T-helper 17 cell (primary cell): ENCODE data around the gene L3MBTL4. TPM values are rescaled to one million over a fixed set of nuclear protein-coding genes. Genes with fewer than 3 reads are reported as not detected.

ENCODE experiments used
- ATAC-seq: fragments of 150-1000 bp; cut with Tn5 transposase; 2 replicates; pipeline ENCODE4 v1.10.0; 2021; ENCODE audit warnings: mild to moderate bottlenecking, moderate library complexity
- DNase-seq, 3 donors: peaks; one replicate each; pipeline versions ENCODE4 v3.0.0 to v3.0.0-alpha.2; 2020 to 2021
- H3K9me3 ChIP-seq: one replicate; pipeline ENCODE4 v1.7.0; 2013; ENCODE audit warnings: low read length, mild to moderate bottlenecking; ENCODE audit not compliant: control insufficient read depth, poor library complexity, severe bottlenecking
- H3K27ac Mint-ChIP-seq: one replicate; pipeline ENCODE4 v1.8.0; 2022; ENCODE audit warnings: mild to moderate bottlenecking, moderate library complexity, mixed read lengths
- H3K27me3 Mint-ChIP-seq: one replicate; pipeline ENCODE4 v1.8.0; 2022; ENCODE audit warnings: mixed read lengths
- H3K36me3 Mint-ChIP-seq: one replicate; pipeline ENCODE4 v1.8.0; 2022; ENCODE audit warnings: low read depth, mixed read lengths
- H3K4me1 Mint-ChIP-seq: one replicate; pipeline ENCODE4 v1.8.0; 2022; ENCODE audit warnings: mild to moderate bottlenecking, mixed read lengths
- H3K4me3 Mint-ChIP-seq: one replicate; pipeline ENCODE4 v1.8.0; 2022; ENCODE audit warnings: mild to moderate bottlenecking, moderate library complexity, mixed read lengths
- total RNA-seq, 4 donors: library from RNA in 2 of 4; stranded (reverse) in 2 of 4; gene quantifications; one replicate each; pipeline ENCODE4 v1.2.3 and lab custom pipeline; 2022 to 2026

The L3MBTL4 gene
- total RNA-seq, 2 donors from 2014 or later = 0.18 to 0.80 TPM

DNA sequence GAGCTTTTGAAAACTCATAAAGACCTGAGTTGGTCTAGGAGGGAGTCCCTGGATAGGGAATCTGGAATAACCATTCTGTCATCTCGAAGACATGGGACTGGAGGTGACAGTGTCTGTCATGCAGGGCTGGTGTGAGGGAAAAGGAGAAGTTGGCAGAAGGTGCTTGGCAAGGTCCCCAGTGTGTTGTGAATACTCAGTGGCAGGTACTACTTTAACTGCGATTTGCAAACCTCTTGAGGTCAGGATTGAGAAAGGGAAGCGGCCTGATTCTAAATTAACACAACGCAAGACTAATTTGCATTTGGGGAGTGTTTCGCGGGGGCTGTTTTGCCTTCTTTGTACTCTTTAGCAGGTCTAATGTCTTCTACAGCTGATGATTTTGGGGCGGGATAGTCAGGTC lies 442.4 kb downstream of the L3MBTL4 start:
- H3K36me3 Mint-ChIP-seq = no peaks in the 10 kb centered on the region
- H3K4me1 Mint-ChIP-seq = no peaks in the 10 kb centered on the region
- ATAC-seq = no peak
- peaks cover 4% of the 10 kb centered on the region for H3K27me3 Mint-ChIP-seq
- H3K4me3 Mint-ChIP-seq = no peak overlapping the region
- no peaks in the 10 kb centered on the region for H3K9me3 ChIP-seq
- DNase-seq = no peak
- no peak overlapping the region for H3K27ac Mint-ChIP-seq

DNA sequence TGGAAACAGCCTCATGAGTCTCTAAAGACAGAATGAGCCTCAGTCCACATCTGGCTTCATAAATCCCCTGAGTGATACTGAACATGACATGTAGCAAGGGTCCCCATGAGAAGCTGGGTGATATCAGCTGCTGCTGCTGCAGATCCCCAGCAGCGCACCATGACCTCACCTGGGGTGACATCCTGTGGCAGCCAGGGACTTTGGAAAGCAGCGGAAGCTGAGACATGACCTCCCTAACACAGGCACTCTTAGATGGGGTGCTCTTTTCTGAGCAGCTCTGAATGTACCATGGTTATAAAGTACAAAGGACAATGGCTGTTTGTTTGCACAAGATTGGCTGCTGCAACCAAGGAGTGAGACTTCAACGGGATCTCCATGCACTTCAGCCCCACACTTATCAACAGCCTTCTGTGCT lies 444.7 kb downstream of the L3MBTL4 start:
- H3K27me3 Mint-ChIP-seq = peaks cover 5% of the 10 kb centered on the region
- H3K9me3 ChIP-seq = no peaks in the 10 kb centered on the region
- DNase-seq = no peak
- no peak overlapping the region for H3K4me3 Mint-ChIP-seq
- H3K4me1 Mint-ChIP-seq = peaks cover 3% of the 10 kb centered on the region
- no peaks in the 10 kb centered on the region for H3K36me3 Mint-ChIP-seq
- H3K27ac Mint-ChIP-seq = no peak overlapping the region
- ATAC-seq = no peak

DNA sequence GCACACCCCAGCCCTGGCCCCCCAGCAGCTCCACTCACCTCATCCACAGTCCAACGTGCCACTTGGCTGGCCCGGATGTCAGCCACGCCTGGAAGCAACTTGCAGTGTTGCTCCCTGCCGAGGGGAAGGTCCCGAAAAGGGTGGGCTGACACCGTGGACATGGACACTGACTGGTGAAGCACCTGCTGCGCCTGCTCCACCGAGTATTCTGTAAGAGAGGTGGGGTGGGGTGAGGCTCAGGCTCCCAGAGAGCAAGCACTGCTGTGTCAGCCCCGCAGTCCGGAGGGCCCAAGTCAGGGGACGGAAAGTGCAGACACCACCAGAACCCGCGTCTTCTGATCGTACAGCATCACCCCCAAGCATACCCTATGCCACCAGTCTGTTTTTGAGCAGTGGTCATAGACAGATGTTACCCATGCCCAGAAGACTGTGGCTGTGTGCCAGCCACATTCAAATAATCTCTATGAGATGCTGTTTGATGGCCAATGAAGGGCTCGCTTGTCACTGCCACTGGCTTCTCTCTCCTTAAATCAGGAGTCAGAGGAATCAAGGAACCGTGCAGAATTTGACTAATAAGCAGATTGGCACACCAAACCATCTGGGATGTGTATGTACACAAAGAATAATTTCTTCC lies 445.2 kb downstream of the L3MBTL4 start:
- ATAC-seq (no peak), DNase-seq (no peak)
- Mint-ChIP-seq H3K27me3 (peaks cover 6% of the 10 kb centered on the region), H3K4me1 (peaks cover 5% of the 10 kb centered on the region), H3K36me3 (no peaks in the 10 kb centered on the region), H3K4me3 (no peak overlapping the region), H3K27ac (no peak overlapping the region)
- H3K9me3 ChIP-seq = no peaks in the 10 kb centered on the region

DNA sequence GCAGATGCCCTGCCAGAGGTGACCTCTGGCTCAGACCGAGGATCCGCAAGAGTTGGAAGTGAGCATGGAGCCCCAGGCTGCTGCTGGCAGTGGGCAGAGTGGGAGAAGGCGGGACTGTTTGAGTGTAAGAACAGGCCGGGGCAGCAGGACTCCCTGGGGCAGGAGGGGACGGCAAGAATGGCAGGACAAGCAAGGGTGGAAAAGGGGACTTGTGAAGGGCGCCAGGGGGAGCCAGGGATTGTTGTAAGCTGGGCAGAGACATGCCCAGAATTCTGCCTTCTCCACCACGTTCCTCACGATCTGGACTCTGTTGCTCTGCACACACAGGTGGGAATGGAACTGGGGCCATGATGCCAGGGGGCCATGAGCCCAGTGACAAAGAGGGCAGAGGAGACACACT lies 447.0 kb downstream of the L3MBTL4 start:
- no peak overlapping the region for H3K27ac Mint-ChIP-seq
- DNase-seq (no peak), ATAC-seq (no peak)
- peaks cover 12% of the 10 kb centered on the region for H3K27me3 Mint-ChIP-seq
- no peaks in the 10 kb centered on the region for H3K9me3 ChIP-seq
- peaks cover 5% of the 10 kb centered on the region for H3K4me1 Mint-ChIP-seq
- H3K36me3 Mint-ChIP-seq = no peaks in the 10 kb centered on the region
- H3K4me3 Mint-ChIP-seq = no peak overlapping the region

DNA sequence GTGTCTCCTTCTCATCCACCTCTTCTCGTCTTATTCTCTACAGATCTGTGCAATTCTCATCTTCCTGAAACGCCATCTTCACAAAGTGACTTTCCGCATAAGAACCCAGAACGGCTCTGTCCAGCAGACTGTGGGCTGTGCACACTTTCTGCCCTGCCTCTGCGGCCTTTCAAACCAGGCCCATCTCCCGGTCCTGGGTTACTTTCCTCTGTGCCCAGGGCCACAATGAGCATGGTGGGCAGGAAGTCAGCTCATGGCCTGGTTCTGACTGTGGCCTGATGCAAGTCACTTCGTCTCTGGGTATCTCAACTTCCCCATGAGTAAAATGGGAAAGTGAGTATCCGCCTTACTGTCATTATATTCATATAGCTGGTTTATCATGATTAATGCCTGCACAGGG lies 447.7 kb downstream of the L3MBTL4 start:
- ATAC-seq (no peak), DNase-seq (no peak)
- no peak overlapping the region for H3K4me3 Mint-ChIP-seq
- H3K4me1 Mint-ChIP-seq = peaks cover 5% of the 10 kb centered on the region
- H3K9me3 ChIP-seq = no peaks in the 10 kb centered on the region
- peaks cover 16% of the 10 kb centered on the region for H3K27me3 Mint-ChIP-seq
- H3K36me3 Mint-ChIP-seq = no peaks in the 10 kb centered on the region
- no peak overlapping the region for H3K27ac Mint-ChIP-seq

DNA sequence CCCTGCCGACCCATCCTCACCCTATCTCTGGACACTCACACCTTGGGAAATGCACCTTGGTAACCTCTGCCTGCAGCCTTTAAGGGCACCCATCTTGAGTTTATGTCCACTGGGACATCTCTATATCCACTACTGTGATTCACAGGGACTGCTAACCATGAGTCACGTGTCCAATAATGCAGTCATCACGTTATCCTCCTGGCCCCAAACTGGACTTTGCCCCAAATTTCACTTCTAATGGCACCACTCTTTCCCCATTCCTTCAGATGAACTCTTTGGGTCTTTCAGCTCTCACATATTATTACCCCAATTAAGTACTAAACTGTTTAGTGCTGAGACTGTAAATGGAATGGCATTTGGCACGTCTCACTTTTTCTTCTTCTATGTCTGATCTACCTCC lies 448.2 kb downstream of the L3MBTL4 start:
- ATAC-seq (no peak), DNase-seq (no peak)
- H3K9me3 ChIP-seq = no peaks in the 10 kb centered on the region
- no peak overlapping the region for H3K4me3 Mint-ChIP-seq
- no peak overlapping the region for H3K27ac Mint-ChIP-seq
- no peaks in the 10 kb centered on the region for H3K36me3 Mint-ChIP-seq
- H3K27me3 Mint-ChIP-seq = peaks cover 21% of the 10 kb centered on the region
- H3K4me1 Mint-ChIP-seq = peaks cover 5% of the 10 kb centered on the region

DNA sequence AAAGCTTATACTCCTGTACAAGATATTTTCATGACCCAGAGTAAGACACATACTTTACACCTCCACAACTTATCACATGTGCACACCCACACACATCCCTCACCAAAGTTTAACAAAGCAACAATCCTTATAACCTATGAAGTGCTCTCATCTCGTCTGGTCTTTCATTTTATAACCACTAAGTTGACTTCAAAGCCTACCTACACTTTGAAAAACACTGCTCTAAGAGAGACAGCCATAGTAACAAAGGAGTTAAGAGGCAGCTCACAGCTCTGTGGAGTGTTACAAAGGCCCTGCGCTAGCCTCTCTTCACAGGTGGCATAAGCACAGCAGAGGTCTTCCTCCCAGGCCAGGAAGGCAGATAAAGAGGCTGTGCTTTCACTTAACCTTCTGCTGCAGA lies 449.7 kb downstream of the L3MBTL4 start:
- Mint-ChIP-seq H3K27ac (no peak overlapping the region), H3K27me3 (peaks cover 27% of the 10 kb centered on the region), H3K36me3 (no peaks in the 10 kb centered on the region), H3K4me3 (no peak overlapping the region), H3K4me1 (peaks cover 5% of the 10 kb centered on the region)
- ATAC-seq (no peak), DNase-seq (no peak)
- no peaks in the 10 kb centered on the region for H3K9me3 ChIP-seq

DNA sequence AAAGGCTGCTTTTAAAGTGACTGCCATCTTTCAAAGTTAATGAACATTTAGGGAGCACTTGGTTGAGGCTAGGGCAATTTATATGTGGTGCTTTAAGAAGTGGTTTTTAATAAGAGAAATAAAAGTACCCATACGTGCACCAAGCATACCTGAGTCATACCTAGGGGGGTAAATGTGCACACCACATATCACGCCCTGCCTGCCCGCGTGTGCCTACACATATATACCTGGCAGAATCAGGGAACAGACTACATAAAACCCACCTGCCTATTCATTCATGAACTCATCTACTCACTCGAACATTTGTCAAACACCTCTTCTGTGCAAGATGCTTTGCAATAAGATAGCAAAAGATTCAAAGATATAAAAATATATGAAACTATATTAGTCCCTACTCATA lies 450.1 kb downstream of the L3MBTL4 start:
- H3K27ac Mint-ChIP-seq = peak overlapping the region; percentile 34
- peaks cover 27% of the 10 kb centered on the region for H3K27me3 Mint-ChIP-seq
- no peaks in the 10 kb centered on the region for H3K9me3 ChIP-seq
- H3K4me3 Mint-ChIP-seq = no peak overlapping the region
- H3K36me3 Mint-ChIP-seq = no peaks in the 10 kb centered on the region
- no peak for ATAC-seq
- no peak for DNase-seq
- peaks cover 5% of the 10 kb centered on the region for H3K4me1 Mint-ChIP-seq

DNA sequence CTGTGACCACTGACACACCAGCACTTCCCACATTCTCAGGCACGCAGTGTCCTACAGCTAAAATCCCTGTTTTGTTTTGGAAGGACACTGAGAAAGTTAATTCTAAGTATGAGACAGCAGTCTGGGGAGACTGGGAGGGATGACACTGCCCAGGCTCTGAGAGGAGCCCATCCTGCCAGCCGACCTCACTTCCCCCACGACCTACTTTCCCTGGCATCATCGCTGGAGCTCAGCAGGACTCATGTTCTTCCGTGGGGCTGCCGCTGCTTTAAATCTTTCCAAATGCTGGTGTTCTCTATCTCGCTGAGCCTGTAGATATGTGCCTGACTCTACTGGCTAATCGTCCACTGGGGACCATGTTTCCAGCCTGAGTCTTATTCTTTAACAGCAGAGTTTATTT lies 450.6 kb downstream of the L3MBTL4 start:
- Mint-ChIP-seq H3K27me3 (peaks cover 27% of the 10 kb centered on the region), H3K4me3 (no peak overlapping the region), H3K36me3 (no peaks in the 10 kb centered on the region), H3K4me1 (peaks cover 5% of the 10 kb centered on the region), H3K27ac (peak overlapping the region; percentile 34)
- ATAC-seq = no peak
- no peaks in the 10 kb centered on the region for H3K9me3 ChIP-seq
- DNase-seq = no peak

DNA sequence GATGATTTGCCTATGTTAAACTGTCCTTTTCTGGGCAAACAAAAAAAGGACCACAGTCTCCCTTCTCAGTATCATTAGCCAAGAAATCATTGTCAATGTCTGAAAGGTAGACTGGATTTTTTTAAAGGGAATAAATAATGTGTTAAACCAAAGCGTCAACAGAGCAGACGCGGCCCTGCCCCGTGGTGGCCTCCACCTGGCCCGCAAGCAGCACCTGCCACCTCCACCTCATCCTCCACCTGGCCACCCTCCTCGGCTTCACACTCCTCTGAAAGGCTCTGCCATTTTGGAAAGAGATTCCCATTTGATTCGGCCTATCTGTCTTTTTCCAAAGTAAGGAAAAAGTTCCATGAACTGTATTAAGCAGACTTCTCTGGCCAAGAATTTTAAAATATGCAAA lies 451.4 kb downstream of the L3MBTL4 start:
- H3K4me1 Mint-ChIP-seq = peaks cover 5% of the 10 kb centered on the region
- no peak for DNase-seq
- H3K27ac Mint-ChIP-seq = no peak overlapping the region
- no peaks in the 10 kb centered on the region for H3K9me3 ChIP-seq
- H3K27me3 Mint-ChIP-seq = peaks cover 27% of the 10 kb centered on the region
- H3K4me3 Mint-ChIP-seq = no peak overlapping the region
- ATAC-seq = no peak
- no peaks in the 10 kb centered on the region for H3K36me3 Mint-ChIP-seq

DNA sequence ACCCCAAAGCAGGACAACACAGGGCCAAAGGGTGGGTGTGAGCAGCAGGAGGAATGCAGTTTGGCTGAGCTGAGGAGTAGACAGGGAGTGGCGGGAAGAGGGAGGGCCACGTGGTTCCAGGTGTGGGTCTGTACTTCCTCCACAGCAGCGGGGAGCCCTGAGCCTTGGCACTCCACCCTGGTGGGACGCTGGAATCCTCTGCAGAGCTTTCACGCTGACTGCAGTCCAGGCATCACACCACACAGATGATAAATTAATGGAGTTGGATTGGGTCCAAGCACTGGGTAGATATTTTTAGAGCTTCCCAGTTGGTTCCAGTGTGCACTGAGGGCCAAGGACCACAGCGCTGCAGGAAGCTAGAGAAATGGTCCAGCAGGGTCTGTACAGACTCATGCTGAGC lies 452.3 kb downstream of the L3MBTL4 start:
- H3K4me1 Mint-ChIP-seq = peaks cover 5% of the 10 kb centered on the region
- no peaks in the 10 kb centered on the region for H3K36me3 Mint-ChIP-seq
- H3K27me3 Mint-ChIP-seq = peaks cover 24% of the 10 kb centered on the region
- H3K27ac Mint-ChIP-seq = no peak overlapping the region
- no peak overlapping the region for H3K4me3 Mint-ChIP-seq
- no peaks in the 10 kb centered on the region for H3K9me3 ChIP-seq
- ATAC-seq (no peak), DNase-seq (no peak)

DNA sequence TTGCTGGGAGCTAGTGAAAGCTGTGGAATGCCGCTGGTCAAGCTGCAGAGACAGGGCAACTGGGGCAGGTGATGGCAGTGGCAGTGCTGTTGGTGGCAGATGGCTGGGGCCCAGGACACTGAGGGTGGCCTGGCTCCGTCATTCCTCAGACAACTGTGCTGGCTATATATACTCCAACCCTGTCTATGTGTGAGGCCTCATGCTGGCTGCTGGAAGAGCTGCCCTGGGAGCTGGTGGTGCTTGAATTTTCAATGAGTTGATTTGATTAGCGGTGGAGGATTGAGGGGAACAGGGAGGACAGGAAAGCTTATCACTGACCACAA lies 452.9 kb downstream of the L3MBTL4 start:
- no peak overlapping the region for H3K27ac Mint-ChIP-seq
- DNase-seq (no peak), ATAC-seq (no peak)
- peaks cover 22% of the 10 kb centered on the region for H3K27me3 Mint-ChIP-seq
- H3K36me3 Mint-ChIP-seq = no peaks in the 10 kb centered on the region
- no peak overlapping the region for H3K4me3 Mint-ChIP-seq
- H3K9me3 ChIP-seq = no peaks in the 10 kb centered on the region
- peaks cover 5% of the 10 kb centered on the region for H3K4me1 Mint-ChIP-seq

DNA sequence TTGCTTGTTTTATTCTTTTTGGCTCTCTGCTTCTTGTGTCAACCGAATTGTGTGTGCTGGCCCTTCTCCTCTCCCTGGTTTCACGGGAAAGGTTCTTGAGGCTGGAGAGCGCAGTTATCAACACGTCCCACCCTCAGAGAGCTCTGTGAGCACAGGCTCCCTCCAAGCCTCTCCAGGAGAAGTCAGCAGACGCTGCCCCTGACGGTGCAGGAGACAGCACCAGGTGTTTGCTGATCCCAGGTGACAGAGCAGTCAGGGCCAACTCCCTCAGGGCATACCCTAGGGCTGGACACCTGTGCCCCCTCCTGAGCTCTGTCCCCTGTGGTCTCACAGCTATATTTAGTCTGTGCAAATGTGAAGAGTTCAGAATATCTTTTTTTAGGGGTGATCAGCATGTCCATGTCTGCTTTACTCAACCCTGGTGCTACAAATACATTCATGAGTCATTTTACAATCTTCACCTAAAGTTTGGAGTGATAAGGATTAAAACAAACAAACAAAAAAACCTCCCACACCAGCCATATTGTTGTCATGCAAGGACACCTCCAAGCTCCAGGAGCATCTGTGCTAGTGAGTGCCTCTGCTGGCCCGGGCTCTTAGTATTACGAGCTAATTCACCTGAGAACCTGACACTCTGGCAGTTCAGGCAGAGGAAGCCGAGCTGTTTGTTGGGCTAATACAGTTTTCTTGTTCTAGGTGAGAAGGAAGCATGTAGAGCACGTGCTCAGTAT lies 453.4 kb downstream of the L3MBTL4 start:
- ATAC-seq = no peak
- peaks cover 5% of the 10 kb centered on the region for H3K4me1 Mint-ChIP-seq
- no peak overlapping the region for H3K27ac Mint-ChIP-seq
- DNase-seq = no peak
- H3K4me3 Mint-ChIP-seq = no peak overlapping the region
- peaks cover 22% of the 10 kb centered on the region for H3K27me3 Mint-ChIP-seq
- H3K36me3 Mint-ChIP-seq = no peaks in the 10 kb centered on the region
- no peaks in the 10 kb centered on the region for H3K9me3 ChIP-seq

DNA sequence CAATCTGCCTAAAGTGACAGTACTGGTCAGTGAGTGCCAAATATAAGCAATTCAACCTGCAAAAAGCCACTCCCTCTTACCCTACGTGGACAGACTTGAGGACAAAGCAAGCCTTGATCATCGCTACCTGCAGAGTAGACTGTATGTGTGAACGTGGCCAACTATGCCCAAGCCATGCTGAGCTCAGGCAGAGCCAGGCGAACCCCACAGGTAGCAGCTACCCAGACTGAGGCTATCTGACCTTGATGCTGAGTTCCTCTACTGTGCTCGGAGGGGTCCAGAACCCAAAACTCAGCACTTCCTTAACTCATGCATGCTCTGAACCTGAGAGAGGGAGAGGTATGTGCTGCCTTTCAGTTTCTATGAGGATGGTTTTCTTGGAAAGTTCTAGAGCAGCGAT lies 455.9 kb downstream of the L3MBTL4 start:
- ATAC-seq = no peak
- Mint-ChIP-seq H3K4me1 (no peaks in the 10 kb centered on the region), H3K27ac (no peak overlapping the region), H3K36me3 (no peaks in the 10 kb centered on the region), H3K4me3 (no peak overlapping the region), H3K27me3 (peaks cover 15% of the 10 kb centered on the region)
- no peak for DNase-seq
- H3K9me3 ChIP-seq = no peaks in the 10 kb centered on the region
